Epithelial cell of proximal tubule (primary cell): ENCODE data around the gene TPM1. TPM values are rescaled to one million over a fixed set of nuclear protein-coding genes. Genes with fewer than 3 reads are reported as not detected.

ENCODE experiments used
- DNase-seq: peaks from one replicate; pipeline ENCODE4 v3.0.0-alpha.2; 2011; ENCODE audit warnings: low read depth
- H3K4me3 ChIP-seq: 2 replicates; pipeline ENCODE4 v1.5.1; 2011; ENCODE audit warnings: low read depth, mild to moderate bottlenecking, low read length
- total RNA-seq: library from RNA; depleted of rRNA; stranded (reverse); fragments of >200 nt; gene quantifications from 2 replicates; pipeline ENCODE4 v1.2.3, GENCODE V29; 2015
- TF ChIP-seq, protein P1 (sequence below): conservative IDR thresholded peaks from 2 replicates; pipeline ENCODE4 v1.5.1; 2012; ENCODE audit warnings: low read depth, mild to moderate bottlenecking, low read length

TPM1 gene
- total RNA-seq, 1 donor from 2014 or later: 925 TPM

DNA sequence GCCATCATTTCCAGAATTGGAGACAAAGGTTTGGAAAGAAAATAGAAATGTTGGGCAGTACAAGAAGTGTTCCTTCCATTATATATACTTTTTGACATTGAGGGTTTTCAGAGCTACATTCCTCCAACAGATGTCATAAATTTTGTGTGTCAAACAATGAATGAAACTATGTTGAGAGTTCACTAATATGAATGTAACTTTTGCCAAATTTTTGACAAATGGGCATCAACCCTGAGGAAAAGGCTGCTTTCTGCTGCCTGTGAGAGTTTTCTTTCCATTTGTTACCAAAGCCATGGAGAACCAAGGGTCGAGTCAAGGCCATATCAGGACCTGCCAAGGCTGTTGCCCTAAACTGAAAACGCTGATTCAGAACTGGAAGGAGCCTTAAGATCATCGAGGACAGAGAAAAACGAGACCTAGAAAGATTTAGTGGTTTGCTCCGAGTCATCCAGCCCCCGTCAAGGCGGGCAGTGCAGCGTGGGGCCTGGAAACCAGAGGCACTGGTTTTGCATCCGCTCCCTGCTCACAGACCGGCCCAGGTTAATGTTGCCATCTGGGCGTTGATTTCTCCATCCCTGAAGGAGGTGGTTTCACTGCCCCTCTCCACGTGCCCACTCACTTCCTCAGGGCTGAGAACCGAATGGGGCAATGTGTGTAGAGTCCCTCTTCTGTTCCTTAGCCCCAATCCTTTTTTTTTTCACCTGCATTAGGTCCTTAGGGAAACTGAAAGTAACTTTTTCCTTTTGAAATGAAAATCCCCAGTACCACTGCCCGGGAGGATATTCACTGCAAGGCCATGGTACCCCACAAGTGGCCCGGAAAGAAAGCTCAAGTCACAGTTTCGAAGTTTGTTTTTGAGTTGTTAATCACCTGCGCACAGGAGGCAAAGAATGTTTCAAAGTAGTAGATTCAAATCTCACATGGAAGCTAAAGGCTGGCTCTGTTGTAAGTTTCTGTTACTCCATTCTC lies 32.8 kb downstream of the TPM1 start:
- no peak overlapping the region for H3K4me3 ChIP-seq
- DNase-seq: no peak
- TF ChIP-seq, protein P1, sequence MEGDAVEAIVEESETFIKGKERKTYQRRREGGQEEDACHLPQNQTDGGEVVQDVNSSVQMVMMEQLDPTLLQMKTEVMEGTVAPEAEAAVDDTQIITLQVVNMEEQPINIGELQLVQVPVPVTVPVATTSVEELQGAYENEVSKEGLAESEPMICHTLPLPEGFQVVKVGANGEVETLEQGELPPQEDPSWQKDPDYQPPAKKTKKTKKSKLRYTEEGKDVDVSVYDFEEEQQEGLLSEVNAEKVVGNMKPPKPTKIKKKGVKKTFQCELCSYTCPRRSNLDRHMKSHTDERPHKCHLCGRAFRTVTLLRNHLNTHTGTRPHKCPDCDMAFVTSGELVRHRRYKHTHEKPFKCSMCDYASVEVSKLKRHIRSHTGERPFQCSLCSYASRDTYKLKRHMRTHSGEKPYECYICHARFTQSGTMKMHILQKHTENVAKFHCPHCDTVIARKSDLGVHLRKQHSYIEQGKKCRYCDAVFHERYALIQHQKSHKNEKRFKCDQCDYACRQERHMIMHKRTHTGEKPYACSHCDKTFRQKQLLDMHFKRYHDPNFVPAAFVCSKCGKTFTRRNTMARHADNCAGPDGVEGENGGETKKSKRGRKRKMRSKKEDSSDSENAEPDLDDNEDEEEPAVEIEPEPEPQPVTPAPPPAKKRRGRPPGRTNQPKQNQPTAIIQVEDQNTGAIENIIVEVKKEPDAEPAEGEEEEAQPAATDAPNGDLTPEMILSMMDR: no peak

DNA sequence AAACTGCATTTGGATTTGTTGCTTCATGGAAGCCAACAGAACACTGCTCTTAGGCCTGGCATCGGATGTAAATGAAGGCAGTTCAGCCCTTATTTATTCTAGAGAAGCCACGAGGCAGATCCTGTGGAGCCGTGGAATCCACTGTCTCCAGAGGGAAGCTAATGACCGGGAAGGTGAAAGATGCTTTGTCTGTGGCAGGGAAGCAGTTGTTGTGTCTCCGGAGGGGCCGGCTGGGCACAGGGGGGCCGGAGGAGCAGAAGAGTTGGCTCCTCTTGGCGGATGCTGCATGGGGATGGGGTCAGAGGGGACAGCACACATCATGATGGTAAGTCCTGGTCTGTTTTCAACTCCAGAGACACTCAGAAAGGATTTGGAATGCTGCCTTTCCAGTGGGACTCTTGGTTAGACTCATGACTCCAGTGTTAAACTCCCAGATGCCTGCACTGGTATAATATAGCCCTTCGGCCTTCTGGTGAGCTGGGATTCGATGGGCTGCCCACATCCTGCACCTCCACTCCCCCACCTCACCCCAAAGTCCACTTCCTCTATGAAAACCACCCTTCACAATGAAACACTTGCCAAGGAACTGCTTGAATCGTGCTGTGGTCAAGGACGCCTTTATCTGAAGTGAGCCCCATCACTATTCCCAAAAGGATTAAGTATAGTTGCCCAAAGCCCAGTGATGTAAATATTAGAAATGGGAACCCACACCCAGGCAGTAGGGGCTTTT lies 33.6 kb downstream of the TPM1 start:
- H3K4me3 ChIP-seq: no peak overlapping the region
- TF ChIP-seq, protein P1: no peak
- no peak for DNase-seq

DNA sequence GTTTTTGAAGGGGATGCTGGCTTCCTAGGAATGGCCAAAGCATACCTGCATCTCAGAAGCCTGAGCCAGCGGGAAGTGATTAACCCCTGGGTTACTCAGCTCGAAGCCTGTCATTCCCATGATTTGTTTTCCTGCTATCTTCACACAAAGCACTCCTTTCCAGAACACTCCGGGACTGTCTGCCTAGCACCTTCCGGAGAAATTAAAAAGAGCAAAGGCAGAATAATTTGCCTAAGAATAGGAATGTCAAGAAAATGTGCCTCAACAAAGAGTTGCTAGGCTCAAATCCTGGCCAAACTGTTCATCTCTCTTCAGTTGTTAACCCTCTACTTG lies 34.1 kb downstream of the TPM1 start:
- DNase-seq: no peak
- H3K4me3 ChIP-seq: no peak overlapping the region
- TF ChIP-seq, protein P1: no peak

DNA sequence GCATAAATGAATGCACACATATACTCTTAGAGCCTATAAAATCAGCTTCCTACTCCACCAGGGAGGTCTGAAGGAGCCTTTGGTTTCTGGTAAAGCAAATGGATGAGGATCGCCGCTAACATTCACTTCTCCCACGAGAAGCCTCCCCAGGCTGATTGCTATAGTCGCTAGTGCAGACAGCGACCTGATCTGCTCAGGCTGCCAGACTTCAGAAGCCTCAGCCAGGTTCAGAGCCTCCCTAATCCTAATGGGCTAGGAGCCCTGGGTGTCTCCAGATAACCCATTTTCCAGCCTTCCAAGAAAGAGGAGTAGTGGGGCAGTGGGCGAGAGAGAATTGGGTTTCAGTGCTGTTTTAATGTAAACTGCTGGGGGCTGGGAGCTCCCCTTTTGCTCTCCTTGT lies 35.4 kb downstream of the TPM1 start:
- no peak overlapping the region for H3K4me3 ChIP-seq
- TF ChIP-seq, protein P1: no peak
- no peak for DNase-seq

GRCh38 chr15:63079947-63080626 lies 37.5 kb downstream of the TPM1 start:
- no peak for DNase-seq
- no peak overlapping the region for H3K4me3 ChIP-seq
- TF ChIP-seq, protein P1: no peak

- H3K4me3 ChIP-seq: no peak overlapping the region
- TF ChIP-seq, protein P1: no peak
- no peak for DNase-seq
Measured at GRCh38 chr15:63080634-63081250, 38.2 kb downstream of the TPM1 start.
